HG03558 (cell line): ENCODE data around the gene PMS1.
"Not testable (repeated sequence)": the region's sequence is repeated elsewhere in the genome, so short reads cannot be mapped to it uniquely, and the experiment has no call there.

Experiments
- ATAC-seq: cut with Tn5 transposase; IDR thresholded peaks from one replicate; pipeline ENCODE4 v1.9.1; 2021; ENCODE audit warnings: moderate number of reproducible peaks; ENCODE audit not compliant: unreplicated experiment; ENCODE audit errors: extremely low read depth

Gene PMS1

DNA sequence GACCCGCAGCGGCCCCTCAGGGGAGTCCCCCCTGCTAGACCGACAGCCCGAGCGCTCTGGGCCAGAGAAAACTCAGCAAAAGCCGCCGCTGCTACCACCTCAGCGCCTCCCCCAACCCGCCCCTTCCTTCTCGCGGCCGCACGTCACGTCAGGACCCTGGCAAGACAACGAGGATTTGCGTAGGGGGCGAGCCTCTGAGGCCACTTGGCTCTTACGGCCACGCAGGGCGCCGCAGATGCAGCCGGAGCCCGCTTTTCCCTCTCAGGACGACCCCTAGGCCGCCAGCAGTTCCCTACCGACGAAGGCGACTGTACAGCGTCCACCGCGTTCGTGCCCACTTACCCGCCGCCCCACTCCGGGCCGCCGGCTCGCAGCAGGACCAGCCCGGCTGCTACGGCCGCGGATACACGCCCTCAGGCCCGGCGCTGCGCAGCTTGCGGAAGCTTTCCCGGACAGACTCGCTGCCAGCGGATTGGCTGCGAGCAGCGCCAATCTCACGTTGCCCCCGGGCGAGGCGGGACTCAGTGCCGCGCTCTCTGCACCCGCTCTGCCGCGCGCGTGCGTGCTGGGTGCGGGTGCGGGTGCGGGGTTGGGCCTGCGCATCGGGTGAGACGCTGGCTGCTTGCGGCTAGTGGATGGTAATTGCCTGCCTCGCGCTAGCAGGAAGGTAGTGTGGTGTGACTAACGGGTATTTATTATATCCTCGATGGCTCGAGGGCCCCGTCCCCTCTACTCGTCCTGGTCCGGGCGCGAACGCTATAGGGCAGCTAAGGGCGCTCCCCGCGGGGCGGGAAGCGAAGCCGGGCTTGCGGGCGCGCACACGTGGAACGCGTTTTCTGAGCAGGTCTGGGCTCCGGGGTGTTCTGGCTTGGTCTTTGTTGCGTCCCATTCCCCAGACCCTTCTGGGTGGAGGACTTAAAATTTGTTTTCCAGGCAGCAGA is at the start of gene PMS1, which contains the start of gene ORMDL1:
Gene PMS1, plus strand, starts transcription at position 524 of the 941 bp plus-strand sequence. CDS start 7,360 bp downstream, outside the sequence.
Gene ORMDL1, minus strand, starts transcription at position 413 of the 941 bp plus-strand sequence. CDS start 1,744 bp downstream, outside the sequence.
- peak; percentile 89 for ATAC-seq

DNA sequence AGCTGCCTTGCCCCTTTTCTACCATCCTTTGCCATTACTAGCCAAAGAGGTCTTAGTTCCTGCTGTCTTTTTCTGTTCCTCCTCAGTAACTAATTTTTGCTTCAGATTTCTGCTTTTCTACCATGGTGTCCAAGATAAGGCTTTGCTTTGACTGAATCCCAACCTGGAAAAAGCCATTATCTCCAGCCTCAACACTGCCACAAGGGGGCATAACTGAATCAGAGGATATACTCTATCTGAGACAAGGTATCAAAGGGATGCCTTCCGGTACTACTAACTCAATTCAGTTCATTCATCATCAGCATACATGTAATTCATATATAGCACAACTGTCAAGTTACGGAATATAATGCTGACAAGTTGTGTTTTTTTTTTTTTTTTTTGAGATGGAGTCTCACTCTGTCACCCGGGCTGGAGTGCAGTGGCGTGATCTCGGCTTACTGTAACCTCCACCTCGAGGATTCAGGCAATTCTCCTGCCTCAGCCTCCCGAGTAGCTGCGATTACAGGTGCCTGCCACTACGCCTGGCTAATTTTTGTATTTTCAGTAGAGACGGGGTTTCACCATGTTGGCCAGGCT is 33.1 kb upstream of the PMS1 start:
- no peak for ATAC-seq

DNA sequence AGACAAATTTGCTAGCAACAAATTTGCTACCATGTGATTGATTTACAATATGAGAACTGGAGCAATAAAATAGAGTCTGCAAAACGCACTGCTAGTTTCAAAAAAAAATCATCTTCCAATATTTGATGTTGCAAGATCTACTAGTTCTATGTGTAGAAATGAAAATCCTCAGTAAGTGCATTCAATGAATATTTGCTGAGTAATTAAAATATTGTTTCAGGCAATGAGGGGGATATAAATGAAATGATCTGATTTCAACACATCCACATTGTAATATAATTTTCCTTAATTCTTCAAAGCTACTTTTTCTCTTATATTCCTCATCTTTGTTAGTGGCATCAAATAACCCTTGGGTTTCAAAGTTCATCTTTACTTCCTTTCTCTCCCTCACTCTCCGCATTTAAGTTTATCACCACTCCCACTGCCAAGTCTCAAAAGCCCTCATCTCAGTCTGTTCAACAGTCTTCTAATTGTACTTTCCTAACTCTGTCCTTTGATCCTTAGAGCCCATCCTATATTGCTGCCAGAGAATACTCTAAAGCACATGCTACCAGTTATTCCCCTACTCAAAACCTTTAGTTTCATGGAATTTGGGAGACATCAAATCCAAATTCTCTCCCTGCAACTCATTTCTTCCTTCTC is 27.8 kb upstream of the PMS1 start:
- no peak for ATAC-seq

DNA sequence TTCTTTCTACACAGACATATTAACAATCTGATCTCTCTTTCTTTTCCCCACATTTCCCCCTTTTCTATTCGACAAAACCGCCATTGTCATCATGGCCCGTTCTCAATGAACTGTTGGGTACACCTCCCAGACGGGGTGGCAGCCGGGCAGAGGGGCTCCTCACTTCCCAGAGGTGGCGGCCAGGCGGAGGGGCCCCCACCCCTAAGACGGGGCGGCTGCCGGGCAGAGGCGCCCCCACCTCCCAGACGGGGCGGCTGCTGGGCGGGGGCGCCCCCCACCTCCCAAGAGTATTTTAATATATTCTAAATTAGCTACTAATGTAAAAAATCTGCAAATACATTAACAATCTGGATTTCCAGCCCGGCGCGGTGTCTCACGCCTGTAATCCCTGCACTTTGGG is 24.1 kb upstream of the PMS1 start:
- ATAC-seq: not testable (repeated sequence)

DNA sequence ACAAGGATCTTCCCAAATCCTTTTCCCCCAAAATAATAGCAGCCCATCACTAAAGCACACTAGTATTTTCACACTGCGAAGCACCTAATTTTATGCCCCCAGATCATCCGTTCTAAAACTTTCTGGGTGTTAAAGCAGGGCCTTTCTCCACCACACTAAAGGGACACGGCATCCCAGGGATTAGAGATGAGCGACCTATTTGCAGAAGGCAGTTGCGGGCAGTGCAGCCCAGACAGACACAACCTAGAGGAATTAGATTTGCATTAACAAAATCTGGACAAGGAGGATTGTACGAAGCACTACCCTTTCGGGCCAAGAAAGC is 22.1 kb upstream of the PMS1 start:
- ATAC-seq: no peak

DNA sequence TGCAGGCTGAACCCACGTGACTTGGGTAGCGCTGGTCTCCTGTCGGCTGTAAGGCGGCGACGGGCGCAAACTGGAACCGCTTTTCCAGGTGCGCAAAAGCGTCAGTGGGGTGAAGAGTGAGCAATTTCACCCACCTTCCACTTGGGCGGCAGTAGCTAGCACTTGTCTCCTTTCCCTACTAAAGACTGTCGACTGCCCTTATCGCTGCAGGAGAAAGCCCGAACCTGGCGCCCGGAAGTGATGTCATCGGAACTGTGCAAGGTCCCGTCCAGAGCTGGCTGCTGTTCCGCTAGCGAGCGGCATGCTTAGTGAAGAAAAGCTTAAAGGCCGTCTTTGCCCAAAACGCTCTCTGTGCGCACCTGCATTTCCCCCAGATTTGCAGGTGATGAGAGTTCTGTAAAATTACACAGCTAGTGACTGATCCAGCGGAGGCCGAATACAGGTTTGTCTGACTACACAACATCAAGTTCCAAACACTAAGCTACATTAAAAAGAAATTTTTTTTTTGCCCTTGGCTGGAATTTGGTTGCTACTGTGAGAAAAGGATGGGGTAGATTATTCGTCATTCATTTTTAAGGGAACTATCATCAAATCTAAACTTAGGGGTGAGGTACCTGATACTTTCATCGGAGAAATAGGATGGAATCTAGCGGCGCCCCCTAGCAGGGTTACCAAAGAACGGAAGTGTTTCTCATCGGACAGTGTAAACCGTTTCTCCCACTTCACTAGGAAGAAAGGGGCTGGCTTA is 21.5 kb upstream of the PMS1 start, which contains the start of gene OSGEPL1:
Gene OSGEPL1, minus strand, starts transcription at position 242 of the 748 bp plus-strand sequence. CDS start 1,152 bp downstream, outside the sequence.
- peak; percentile 80 for ATAC-seq

DNA sequence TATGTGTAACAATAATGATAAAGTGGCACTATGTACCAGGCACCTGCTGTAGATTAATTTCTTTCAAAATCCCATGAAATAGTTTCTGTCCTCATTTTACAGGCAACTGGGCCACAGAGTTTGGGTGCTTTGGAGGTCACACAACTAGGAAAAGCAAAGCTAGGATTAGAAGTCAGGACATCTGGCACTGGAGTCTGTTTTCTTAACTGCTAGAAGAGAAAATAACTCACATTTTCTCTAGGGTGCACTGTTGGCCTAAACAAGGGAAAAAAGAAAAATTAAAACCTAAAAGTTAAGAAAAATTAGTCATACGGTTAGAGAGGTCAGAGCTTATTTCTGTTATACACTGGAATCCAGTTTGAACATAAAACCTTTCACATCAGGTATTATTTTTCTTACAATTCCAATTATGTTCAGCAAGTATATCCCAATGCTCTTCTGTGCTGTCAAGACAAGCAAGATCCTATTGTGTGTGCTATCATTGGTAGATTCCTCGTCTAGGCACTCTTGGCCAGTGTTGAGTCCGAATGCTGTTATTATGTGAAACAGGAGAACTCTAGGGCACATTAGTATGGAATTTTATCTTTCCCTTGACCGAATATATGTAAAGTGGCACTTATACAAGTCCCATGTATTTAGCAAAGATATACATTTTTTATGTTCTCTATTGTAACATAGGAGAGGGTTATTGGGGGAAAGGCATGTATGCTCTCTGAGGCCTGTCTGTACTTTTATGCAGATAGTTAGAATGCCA is 20.2 kb upstream of the PMS1 start:
- ATAC-seq: no peak

DNA sequence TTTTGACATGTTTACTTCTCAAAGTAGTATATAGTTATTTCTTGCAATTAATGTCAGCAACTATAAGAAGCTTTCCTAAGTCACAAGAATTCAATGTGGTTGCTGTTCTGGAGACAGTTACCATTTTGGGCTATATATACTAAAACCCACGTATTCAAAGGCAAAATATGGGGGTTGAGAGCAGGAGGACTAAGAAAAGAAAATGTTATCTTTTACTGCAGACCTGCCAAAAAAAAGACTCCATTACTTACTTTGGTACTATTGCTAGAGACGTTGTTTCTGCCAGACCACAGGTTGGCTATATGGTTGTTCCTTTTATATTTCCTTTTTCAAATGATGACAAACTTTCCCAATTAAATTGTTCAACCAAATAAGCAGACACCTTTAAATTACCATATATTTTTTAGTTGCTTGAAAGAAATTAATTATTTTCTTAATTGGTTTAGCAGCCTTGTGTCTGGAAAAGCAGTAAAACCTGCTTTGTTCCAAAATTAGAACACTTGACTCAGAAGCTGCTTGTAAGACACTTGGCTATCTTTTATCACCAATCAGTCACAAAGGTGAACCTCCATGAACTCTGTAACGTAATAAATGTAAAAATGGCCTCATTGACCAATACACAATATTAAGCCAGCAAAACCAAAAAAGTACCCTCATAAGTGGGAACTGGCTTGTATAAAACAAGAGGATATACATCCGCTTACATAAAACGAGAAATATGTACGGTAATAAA is 13.5 kb upstream of the PMS1 start:
- no peak for ATAC-seq

DNA sequence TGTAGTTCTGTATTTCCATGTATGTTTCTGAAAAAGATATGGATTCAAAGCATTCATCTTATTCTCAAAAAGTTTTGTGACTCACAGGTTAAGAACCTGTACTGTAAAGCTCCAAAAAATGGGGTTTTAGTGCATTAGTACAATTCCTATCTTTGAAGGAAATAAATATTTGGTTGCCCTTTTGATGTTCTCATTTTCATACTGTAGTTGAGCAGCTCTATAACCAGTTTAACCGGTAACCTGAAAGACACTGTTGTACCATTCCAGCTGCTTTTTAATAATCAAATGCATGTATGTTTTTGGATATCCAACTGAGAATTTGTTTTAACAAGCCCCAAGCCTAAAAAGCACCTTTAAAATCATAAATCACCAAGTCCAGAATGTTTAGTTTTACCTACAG is 12.0 kb upstream of the PMS1 start:
- no peak for ATAC-seq

DNA sequence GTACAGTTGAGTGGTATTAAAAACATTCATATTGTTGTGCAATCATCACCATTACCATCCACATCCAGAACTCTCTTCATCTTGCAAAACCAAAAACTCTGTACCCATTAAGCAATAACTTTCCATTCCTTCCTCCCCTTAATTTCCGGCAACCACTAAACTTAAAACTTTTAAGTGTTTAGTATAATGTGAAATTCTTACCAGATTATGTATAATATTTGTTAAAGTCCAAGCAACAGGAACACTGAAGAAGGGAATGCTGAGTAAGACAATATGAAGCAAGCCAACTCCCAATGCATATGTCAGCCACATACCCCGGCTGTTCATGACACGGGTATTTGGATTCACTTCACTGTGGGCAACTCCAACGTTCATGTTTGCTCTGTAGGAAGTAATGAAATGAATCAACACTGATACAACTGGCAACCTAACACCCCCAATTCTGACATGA is 2.0 kb upstream of the PMS1 start:
- no peak for ATAC-seq

DNA sequence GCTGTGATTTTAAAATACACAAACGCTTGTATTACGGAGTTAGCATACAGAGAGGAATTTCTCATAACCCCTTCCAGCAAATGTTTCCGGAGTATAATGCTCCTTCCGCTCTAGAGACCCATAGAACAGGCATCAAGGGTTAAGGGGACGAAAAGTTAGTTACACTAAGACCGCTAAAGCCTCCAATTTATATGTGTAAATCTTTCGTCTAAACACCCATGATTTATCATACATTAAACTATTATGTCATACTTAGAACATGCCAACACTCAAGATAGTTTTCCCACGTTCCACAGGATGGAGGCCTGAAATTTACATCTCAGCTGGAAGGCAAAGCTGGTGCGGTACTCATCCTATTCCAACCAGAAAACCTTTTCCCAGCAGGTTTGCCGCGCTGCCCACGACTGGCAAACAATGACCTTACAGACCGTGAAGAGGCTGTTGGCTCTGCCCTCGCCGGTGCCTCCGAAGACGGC is 761 bp upstream of the PMS1 start:
- peak; percentile 1 for ATAC-seq

DNA sequence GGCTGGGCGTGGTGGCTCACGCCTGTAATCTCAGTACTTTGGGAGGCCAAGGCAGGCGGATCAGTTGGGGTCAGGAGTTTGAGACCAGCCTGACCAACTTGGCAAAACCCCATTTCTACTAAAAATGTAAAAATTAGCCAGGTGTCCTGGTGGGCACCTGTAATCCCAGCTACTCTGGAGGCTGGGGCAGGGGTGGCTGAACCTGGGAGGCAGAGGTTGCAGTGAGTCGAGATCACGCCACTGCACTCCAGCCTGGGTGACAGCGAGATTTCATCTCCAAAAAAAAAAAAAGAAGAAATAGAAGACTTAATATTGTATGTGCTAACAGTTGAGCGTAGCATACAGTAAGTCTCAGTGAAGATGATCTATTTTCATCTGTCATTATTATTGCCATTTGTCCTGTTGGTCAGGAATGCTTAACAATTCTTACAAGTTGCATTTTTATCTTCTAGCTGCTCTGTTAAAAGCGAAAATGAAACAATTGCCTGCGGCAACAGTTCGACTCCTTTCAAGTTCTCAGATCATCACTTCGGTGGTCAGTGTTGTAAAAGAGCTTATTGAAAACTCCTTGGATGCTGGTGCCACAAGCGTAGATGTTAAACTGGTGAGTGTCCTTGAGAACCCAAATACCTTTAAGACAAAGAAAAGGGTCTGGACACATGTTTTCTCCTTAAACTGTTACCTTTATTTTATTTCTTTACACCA is 7.2 kb downstream of the PMS1 start:
- ATAC-seq: no peak

DNA sequence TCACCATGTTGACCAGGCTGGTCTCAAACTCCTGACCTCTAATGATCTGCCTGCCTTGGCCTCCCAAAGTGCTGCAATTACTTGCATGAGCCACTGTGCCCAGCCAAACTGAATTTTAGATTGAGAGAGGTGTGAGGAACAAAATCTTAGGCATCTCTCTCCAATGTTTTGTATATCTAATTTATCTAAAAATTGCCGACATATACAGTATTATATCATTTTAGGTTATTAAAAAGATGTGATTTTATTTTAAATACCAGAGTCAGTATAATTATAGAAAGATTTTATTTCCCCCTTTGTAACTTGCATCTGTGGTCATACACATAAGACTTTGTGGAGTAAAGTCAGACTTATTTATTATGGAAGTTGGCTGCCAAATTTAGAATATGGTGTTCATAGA is 10.1 kb downstream of the PMS1 start:
- no peak for ATAC-seq

DNA sequence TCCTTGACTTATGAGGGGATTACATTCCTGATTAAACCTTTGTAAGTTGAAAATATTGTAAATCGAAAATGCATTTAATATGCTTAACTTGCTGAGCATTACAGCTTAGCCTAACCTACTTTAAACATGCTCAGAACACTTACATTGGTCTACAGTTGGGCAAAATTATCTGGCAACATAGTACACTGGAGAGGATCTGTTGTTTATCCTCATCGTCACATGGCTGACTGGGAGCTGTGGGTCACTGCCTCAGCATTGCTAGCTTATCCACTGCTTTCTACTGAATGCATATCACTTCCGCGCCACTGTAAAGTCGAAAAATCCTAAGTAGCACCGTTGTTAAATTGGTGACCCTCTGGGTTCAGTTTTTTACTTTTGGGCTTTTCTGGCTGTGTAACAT is 13.7 kb downstream of the PMS1 start:
- ATAC-seq: no peak

DNA sequence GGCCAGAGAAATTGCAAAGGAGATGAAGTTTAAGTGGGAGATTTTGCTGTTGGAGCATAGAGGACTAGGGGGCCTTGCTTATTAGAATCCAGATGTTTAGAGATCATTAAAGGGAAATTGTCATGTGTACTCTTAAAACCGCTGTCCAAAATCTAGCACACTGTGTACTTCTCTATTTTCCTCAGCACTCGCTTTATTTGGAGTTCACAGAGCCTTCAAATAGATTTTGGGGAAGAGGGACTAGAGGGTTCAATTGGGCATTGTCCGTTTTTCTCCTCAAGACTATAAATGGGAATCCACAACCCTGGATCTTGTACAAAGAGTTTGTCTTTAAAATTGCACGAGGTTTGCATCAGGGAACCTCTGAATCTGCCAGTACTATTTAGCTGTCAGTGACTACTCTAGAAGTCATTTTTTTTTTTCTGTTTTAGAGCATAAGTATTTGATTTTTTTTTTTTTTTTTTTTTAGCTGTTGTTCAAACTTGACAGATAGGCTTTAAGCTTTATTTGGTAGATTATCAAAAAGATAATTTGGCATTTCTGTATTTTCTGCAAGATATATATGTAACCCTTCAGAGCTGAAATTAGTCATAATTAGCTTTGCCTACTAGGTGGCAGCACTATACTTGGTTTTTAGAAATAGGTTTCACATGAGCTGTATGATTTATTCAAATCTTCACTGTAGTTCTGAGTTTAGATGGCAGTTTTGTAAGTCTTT is 14.2 kb downstream of the PMS1 start:
- ATAC-seq: peak; percentile 63

DNA sequence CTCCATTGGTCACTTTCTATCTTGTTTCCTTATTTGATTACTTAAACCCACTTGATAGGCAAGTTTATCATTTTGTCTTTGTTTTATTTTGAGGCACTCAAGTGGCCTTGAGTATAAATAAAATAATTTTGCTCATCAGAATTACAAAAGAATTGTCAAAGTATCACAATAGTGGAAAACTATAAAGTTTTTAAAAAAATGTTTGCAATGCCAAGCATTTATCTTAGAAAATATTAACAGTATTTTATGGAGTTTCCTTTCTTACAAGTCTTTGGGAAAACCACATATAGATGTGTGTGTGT is 14.7 kb downstream of the PMS1 start:
- no peak for ATAC-seq

DNA sequence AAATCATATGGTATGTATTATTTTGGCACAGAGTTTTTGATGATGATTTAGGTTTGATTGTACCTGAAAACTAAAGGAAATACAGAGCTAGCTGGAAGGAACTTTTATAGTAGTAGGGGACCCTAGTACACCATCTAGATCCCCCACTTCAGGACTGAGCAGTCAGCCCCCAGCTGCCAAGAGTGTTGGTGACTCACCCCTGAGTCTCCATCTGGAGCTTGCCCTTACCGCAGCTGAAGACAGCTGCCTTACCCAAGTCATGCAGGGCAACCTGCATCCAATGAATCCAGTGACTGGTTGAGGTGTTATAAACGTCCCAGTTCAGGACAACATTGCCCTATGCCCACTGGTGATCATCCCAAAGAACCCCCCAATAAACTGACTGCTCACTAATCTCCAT is 15.3 kb downstream of the PMS1 start:
- no peak for ATAC-seq

DNA sequence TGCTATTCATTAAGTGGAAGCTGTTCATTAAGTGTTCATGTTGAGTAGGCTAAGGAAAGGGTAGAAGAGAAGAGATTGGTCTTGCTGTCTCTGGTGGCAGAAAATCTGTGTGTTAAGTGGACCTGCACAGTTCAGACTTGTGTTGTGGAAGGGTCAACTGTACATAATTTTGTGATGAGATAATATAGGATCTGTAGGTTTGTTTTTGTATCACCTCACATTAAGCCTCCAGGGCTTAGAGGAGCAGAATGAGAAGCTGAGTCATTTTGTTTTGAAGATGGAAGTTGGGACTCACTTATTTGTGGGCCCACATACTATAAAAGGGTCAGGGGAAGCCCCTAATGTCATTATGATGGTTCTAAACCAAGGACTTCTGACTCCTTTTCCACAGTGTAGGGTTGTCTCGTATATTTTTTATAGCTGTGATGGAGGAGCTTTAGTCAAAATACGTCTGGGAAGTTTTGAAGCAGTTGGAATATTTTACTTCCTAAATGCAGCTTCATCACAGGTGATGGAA is 18.2 kb downstream of the PMS1 start:
- ATAC-seq: no peak
